Neural progenitor cell (in vitro differentiated cells): Measurements from ENCODE around the gene RERG.

Source experiments
- EZH2 ChIP-seq: fragments of 200-600 bp; sonication (generic); IDR thresholded peaks from 2 replicates; pipeline ENCODE4 v1.6.1; 2017; ENCODE audit warnings: antibody characterized with exemption, mild to moderate bottlenecking, moderate library complexity
- EZH2phosphoT487 ChIP-seq: fragments of 200-600 bp; sonication (generic); IDR thresholded peaks from 2 replicates; pipeline ENCODE4 v1.6.1; 2017; ENCODE audit warnings: antibody characterized with exemption
- TF ChIP-seq, protein P1 (sequence below): fragments of 200-600 bp; sonication (generic); IDR thresholded peaks from 2 replicates; pipeline ENCODE4 v1.5.1; 2017; ENCODE audit warnings: antibody characterized with exemption, mild to moderate bottlenecking

DNA sequence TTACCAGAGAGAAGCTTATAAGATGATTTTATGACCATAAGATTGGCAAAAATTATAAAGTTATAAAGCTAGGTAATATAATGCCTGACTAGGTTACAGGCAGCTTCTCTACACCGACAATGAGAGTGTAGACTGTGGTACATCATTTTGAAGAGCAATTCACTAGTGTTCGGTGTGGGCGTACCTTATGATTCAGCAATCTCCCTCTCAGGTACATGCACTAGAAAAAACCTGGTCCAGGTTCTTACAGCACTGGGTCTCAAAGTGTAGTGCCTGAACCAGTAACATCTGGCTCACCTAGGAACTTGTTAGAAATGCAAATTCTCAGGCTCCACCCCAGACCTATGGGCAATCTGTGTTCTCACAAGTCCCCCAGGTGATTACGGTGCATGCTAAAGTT is 106.7 kb downstream of the RERG start:
- TF ChIP-seq, protein P1, sequence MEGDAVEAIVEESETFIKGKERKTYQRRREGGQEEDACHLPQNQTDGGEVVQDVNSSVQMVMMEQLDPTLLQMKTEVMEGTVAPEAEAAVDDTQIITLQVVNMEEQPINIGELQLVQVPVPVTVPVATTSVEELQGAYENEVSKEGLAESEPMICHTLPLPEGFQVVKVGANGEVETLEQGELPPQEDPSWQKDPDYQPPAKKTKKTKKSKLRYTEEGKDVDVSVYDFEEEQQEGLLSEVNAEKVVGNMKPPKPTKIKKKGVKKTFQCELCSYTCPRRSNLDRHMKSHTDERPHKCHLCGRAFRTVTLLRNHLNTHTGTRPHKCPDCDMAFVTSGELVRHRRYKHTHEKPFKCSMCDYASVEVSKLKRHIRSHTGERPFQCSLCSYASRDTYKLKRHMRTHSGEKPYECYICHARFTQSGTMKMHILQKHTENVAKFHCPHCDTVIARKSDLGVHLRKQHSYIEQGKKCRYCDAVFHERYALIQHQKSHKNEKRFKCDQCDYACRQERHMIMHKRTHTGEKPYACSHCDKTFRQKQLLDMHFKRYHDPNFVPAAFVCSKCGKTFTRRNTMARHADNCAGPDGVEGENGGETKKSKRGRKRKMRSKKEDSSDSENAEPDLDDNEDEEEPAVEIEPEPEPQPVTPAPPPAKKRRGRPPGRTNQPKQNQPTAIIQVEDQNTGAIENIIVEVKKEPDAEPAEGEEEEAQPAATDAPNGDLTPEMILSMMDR, result no peak
- TF ChIP-seq EZH2, result no peak
- no peak for TF ChIP-seq EZH2phosphoT487
